Cerebellar nuclear complex (tissue), 1 donor: ENCODE data around the gene SYNE2.

ENCODE experiments used
- DNase-seq, 2 experiments: peaks; one replicate each; lab custom pipeline; 2025; lab: John Stamatoyannopoulos, UW

The SYNE2 gene

GRCh38 chr14:63875311-63875710, 22.5 kb downstream of the SYNE2 start:
- no peak for DNase-seq

GRCh38 chr14:63877550-63877939, 24.7 kb downstream of the SYNE2 start:
- no peak for DNase-seq

- no peak for DNase-seq
Observed at GRCh38 chr14:63878052-63878451, 25.2 kb downstream of the SYNE2 start.

GRCh38 chr14:63878792-63879191, 26.0 kb downstream of the SYNE2 start:
- DNase-seq, result no peak

GRCh38 chr14:63881926-63882325, 29.1 kb downstream of the SYNE2 start:
- no peak for DNase-seq

- DNase-seq, result no peak
Observed at GRCh38 chr14:63887899-63888298, 35.1 kb downstream of the SYNE2 start.

GRCh38 chr14:63890553-63890952, 37.7 kb downstream of the SYNE2 start:
- DNase-seq, result no peak

GRCh38 chr14:63891148-63891975, 38.6 kb downstream of the SYNE2 start:
- DNase-seq, result no peak

GRCh38 chr14:63892265-63892664, 39.5 kb downstream of the SYNE2 start:
- no peak for DNase-seq

GRCh38 chr14:63893701-63894458, 41.1 kb downstream of the SYNE2 start:
- no peak for DNase-seq

- no peak for DNase-seq
Observed at GRCh38 chr14:63895510-63895909, 42.7 kb downstream of the SYNE2 start.

- no peak for DNase-seq
Observed at GRCh38 chr14:63896278-63896720, 43.5 kb downstream of the SYNE2 start.

- DNase-seq, result no peak
Observed at GRCh38 chr14:63897721-63898163, 44.9 kb downstream of the SYNE2 start.

- no peak for DNase-seq
Observed at GRCh38 chr14:63899953-63900352, 47.1 kb downstream of the SYNE2 start.

GRCh38 chr14:63901434-63902085, 48.8 kb downstream of the SYNE2 start:
- no peak for DNase-seq

- DNase-seq, result no peak
Observed at GRCh38 chr14:63902375-63902976, 49.7 kb downstream of the SYNE2 start.

GRCh38 chr14:63904724-63905123, 51.9 kb downstream of the SYNE2 start:
- DNase-seq, result no peak

GRCh38 chr14:63905370-63905769, 52.6 kb downstream of the SYNE2 start:
- no peak for DNase-seq

- DNase-seq, result no peak
Observed at GRCh38 chr14:63908667-63909264, 56.0 kb downstream of the SYNE2 start.

GRCh38 chr14:63909984-63910383, 57.2 kb downstream of the SYNE2 start:
- DNase-seq, result no peak

- no peak for DNase-seq
Observed at GRCh38 chr14:63910583-63911363, 58.0 kb downstream of the SYNE2 start.
